ENCODE measurements around the gene PLEKHA5. TPM values are rescaled to one million over a fixed set of nuclear protein-coding genes. Genes with fewer than 3 reads are reported as not detected.

PLEKHA5 gene
- total RNA-seq, 2 experiments from 2014 or later, result 2.1 to 3.2 TPM

- DNase-seq (no peak), ATAC-seq (no peak)
- ChIA-PET CTCF (interaction anchor here (0.6 to 1.9 kb wide), 2 partner anchors 15 to 1290 kb away, joined by 3 to 7 read pairs; no protein-coding TSS in a partner anchor), POLR2A (no interaction called here)
- no peaks in the 10 kb centered on the region for H3K36me3 Mint-ChIP-seq (ENCODE audit: low read depth)
- no peak for TF ChIP-seq CTCF (IDR thresholded peaks at IDR 0.05)
- H3K27ac Mint-ChIP-seq, result no peak overlapping the region
- no peaks in the 10 kb centered on the region for H3K27me3 Mint-ChIP-seq
- intact Hi-C loops (cut with micrococcal nuclease), result no loop called here
- H3K4me3 Mint-ChIP-seq, result no peak overlapping the region
- H3K9me3 Mint-ChIP-seq, result no peaks in the 10 kb centered on the region
- H3K4me1 Mint-ChIP-seq (ENCODE audit: low read depth), result no peaks in the 10 kb centered on the region
Measured at GRCh38 chr12:19171731-19172130, 42.2 kb downstream of the PLEKHA5 start.

DNA sequence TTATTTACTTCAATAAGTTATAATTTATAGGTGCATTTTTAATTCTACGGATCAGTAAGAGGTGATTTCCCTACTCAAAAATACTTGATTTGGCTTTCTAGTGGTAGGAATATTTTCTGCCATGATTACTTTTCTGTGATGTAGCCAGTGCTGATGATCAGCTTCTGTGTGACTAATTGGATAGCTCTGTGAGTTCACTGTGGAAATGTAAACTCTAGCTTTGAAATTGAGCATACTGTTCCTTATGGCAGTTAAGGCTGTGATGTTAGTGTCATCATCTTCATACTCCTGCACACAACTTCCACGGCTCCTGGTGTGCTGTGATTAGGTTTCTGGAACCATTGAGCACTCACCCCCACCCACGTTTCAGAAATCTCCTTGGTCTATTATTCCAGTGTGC lies 48.2 kb downstream of the PLEKHA5 start:
- Mint-ChIP-seq H3K27ac (no peak overlapping the region), H3K27me3 (no peaks in the 10 kb centered on the region), H3K36me3 (ENCODE audit: low read depth) (no peaks in the 10 kb centered on the region), H3K4me1 (ENCODE audit: low read depth) (no peaks in the 10 kb centered on the region), H3K4me3 (no peak overlapping the region), H3K9me3 (no peaks in the 10 kb centered on the region)
- intact Hi-C loops (cut with micrococcal nuclease), result no loop called here
- ATAC-seq (no peak), DNase-seq (no peak)
- ChIA-PET CTCF (interaction anchor here (1.9 kb wide), 1 partner anchor 9 kb away, joined by 6 read pairs; no protein-coding TSS in a partner anchor), POLR2A (no interaction called here)
- no peak for TF ChIP-seq CTCF (IDR thresholded peaks at IDR 0.05)

- no peak overlapping the region for H3K27ac Mint-ChIP-seq
- ChIA-PET POLR2A (no interaction called here), CTCF (no interaction called here)
- H3K36me3 Mint-ChIP-seq (ENCODE audit: low read depth), result no peaks in the 10 kb centered on the region
- no peak overlapping the region for H3K4me3 Mint-ChIP-seq
- no peaks in the 10 kb centered on the region for H3K27me3 Mint-ChIP-seq
- DNase-seq (no peak), ATAC-seq (no peak)
- H3K9me3 Mint-ChIP-seq, result no peaks in the 10 kb centered on the region
- no peak for TF ChIP-seq CTCF (IDR thresholded peaks at IDR 0.05)
- H3K4me1 Mint-ChIP-seq (ENCODE audit: low read depth), result no peaks in the 10 kb centered on the region
- intact Hi-C loops (cut with micrococcal nuclease), result loop anchor here (10.0 kb wide), 1 partner anchor 935 kb away; no protein-coding TSS in a partner anchor
Measured at GRCh38 chr12:19179986-19180385, 50.5 kb downstream of the PLEKHA5 start.

DNA sequence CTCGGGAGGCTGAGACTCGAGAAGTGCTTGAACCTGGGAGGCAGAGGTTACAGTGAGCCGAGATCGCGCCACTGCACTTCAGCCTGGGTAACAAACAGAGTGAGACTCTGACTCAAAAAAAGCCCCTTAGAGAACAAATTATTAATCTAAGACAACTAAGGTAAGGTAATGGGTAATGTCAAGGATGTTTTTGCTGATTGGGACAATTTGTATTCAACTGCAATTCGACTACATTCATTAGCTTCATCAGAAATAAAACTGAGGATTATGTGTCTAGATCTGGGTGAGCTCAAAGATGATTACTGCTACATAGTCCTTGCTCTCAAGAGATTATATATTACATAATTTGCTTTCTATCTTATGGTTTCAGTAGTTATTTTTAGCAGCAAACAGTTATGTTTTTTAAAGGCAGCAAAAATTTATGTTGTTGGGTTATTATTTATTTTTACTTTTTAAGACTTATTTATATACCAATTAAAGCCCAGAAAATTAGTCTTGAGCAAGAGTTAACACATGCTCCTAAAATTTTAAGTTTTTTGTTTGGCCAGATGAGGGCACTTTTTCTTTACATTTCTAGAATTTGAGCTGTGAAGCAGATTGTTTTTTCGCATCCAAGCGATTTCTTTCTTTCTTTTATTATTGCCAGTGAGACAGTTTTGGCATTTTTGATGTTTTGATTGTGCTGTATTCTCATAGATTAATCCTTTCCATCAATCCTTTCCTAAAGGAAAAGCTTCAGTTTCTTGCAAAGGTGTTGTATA lies 52.3 kb downstream of the PLEKHA5 start:
- Mint-ChIP-seq H3K4me1 (ENCODE audit: low read depth) (peaks cover under 1% of the 10 kb centered on the region), H3K27me3 (no peaks in the 10 kb centered on the region), H3K36me3 (ENCODE audit: low read depth) (no peaks in the 10 kb centered on the region), H3K27ac (no peak overlapping the region), H3K9me3 (no peaks in the 10 kb centered on the region), H3K4me3 (no peak overlapping the region)
- no peak for DNase-seq
- POLR2A ChIA-PET, result interaction anchor here (0.6 kb wide), 1 partner anchor 488 kb away, joined by 3 read pairs; no protein-coding TSS in a partner anchor
- intact Hi-C loops (cut with micrococcal nuclease), result loop anchor here (10.0 kb wide), 1 partner anchor 937 kb away; no protein-coding TSS in a partner anchor
- ATAC-seq, result no peak
- TF ChIP-seq CTCF (IDR thresholded peaks at IDR 0.05), result peak; percentile 9
- CTCF ChIA-PET, result interaction anchor here (0.6 kb wide), 1 partner anchor 292 kb away, joined by 5 read pairs; no protein-coding TSS in a partner anchor

- Mint-ChIP-seq H3K36me3 (ENCODE audit: low read depth) (no peaks in the 10 kb centered on the region), H3K27me3 (no peaks in the 10 kb centered on the region), H3K27ac (no peak overlapping the region), H3K4me1 (ENCODE audit: low read depth) (peaks cover 6% of the 10 kb centered on the region), H3K9me3 (no peaks in the 10 kb centered on the region), H3K4me3 (no peak overlapping the region)
- TF ChIP-seq CTCF (IDR thresholded peaks at IDR 0.05), result no peak
- DNase-seq (no peak), ATAC-seq (no peak)
- CTCF ChIA-PET, result no interaction called here
- intact Hi-C loops (cut with micrococcal nuclease), result loop anchor here (10.0 kb wide), 1 partner anchor 938 kb away; no protein-coding TSS in a partner anchor
- POLR2A ChIA-PET, result no interaction called here
Measured at GRCh38 chr12:19183121-19183838, 53.7 kb downstream of the PLEKHA5 start.

Data from activated CD8-positive, alpha-beta T cell treated with anti-CD3 and anti-CD28 coated beads for 36 hours (primary cell).